SJCRH30 (cell line): ENCODE measurements around the gene CRAMP1. TPM values are rescaled to one million over a fixed set of nuclear protein-coding genes. Genes with fewer than 3 reads are reported as not detected.

Experiments used
- DNase-seq, 2 experiments: peaks; one replicate each; pipeline ENCODE4 v3.0.0-alpha.2; 2015 to 2020
- H3K27ac ChIP-seq: fragments of 250-450 bp; sonication (Bioruptor Pico); 2 replicates; pipeline ENCODE4 v1.5.1; 2020; ENCODE audit warnings: mild to moderate bottlenecking, moderate library complexity
- H3K27me3 ChIP-seq: fragments of 250-450 bp; sonication (Bioruptor Pico); 2 replicates; pipeline ENCODE4 v1.5.1; 2020; ENCODE audit warnings: mild to moderate bottlenecking, moderate library complexity
- H3K36me3 ChIP-seq: fragments of 250-450 bp; sonication (Bioruptor Pico); 2 replicates; pipeline ENCODE4 v1.5.1; 2020; ENCODE audit warnings: mild to moderate bottlenecking, moderate library complexity
- H3K4me1 ChIP-seq: fragments of 250-450 bp; sonication (Bioruptor Pico); 2 replicates; pipeline ENCODE4 v1.5.1; 2020; ENCODE audit warnings: mild to moderate bottlenecking, moderate library complexity
- H3K4me3 ChIP-seq: fragments of 250-450 bp; sonication (Bioruptor Pico); 2 replicates; pipeline ENCODE4 v1.5.1; 2020; ENCODE audit warnings: mild to moderate bottlenecking, moderate library complexity
- H3K9me3 ChIP-seq: fragments of 250-450 bp; sonication (Bioruptor Pico); replicated peaks from 2 replicates; pipeline ENCODE4 v1.5.1; 2020; ENCODE audit warnings: mild to moderate bottlenecking, moderate library complexity
- total RNA-seq: library from RNA; depleted of rRNA; stranded (reverse); fragments of >200 nt; shearing (Covaris generic); gene quantifications from 2 replicates; pipeline ENCODE4 v1.2.3, GENCODE V29; 2014

Gene CRAMP1
- total RNA-seq, 1 experiment from 2014 or later = 12.6 TPM

- Histone ChIP-seq H3K27ac (no peak overlapping the region), H3K27me3 (no peaks in the 10 kb centered on the region), H3K36me3 (peaks cover 8% of the 10 kb centered on the region), H3K4me1 (peaks cover under 1% of the 10 kb centered on the region; the same call in 1 of the 2 replicates), H3K4me3 (no peak overlapping the region), H3K9me3 (no peaks in the 10 kb centered on the region)
- DNase-seq = no peak
These were observed 39.2 kb downstream of the CRAMP1 start for GRCh38 chr16:1651094-1651973.

GRCh38 chr16:1651974-1652312 lies 39.8 kb downstream of the CRAMP1 start:
- Histone ChIP-seq H3K36me3 (peaks cover 8% of the 10 kb centered on the region), H3K9me3 (no peaks in the 10 kb centered on the region), H3K27ac (no peak overlapping the region), H3K4me3 (no peak overlapping the region), H3K4me1 (no peaks in the 10 kb centered on the region), H3K27me3 (no peaks in the 10 kb centered on the region)
- no peak for DNase-seq

- Histone ChIP-seq H3K36me3 (peaks cover 8% of the 10 kb centered on the region), H3K4me1 (no peaks in the 10 kb centered on the region), H3K27ac (no peak overlapping the region), H3K27me3 (no peaks in the 10 kb centered on the region), H3K9me3 (no peaks in the 10 kb centered on the region), H3K4me3 (no peak overlapping the region)
- DNase-seq = no peak
These were observed 40.9 kb downstream of the CRAMP1 start for GRCh38 chr16:1653023-1653422.

- H3K4me1 ChIP-seq = no peaks in the 10 kb centered on the region
- H3K36me3 ChIP-seq = peaks cover 8% of the 10 kb centered on the region
- H3K27me3 ChIP-seq = no peaks in the 10 kb centered on the region
- H3K27ac ChIP-seq = no peak overlapping the region
- H3K4me3 ChIP-seq = no peak overlapping the region
- no peak for DNase-seq
- no peaks in the 10 kb centered on the region for H3K9me3 ChIP-seq
These were observed 42.5 kb downstream of the CRAMP1 start for GRCh38 chr16:1654505-1655268.

GRCh38 chr16:1655269-1655807 lies 43.2 kb downstream of the CRAMP1 start:
- no peaks in the 10 kb centered on the region for H3K9me3 ChIP-seq
- DNase-seq = no peak
- H3K27ac ChIP-seq = no peak overlapping the region
- H3K4me3 ChIP-seq = no peak overlapping the region
- peaks cover 8% of the 10 kb centered on the region for H3K36me3 ChIP-seq
- no peaks in the 10 kb centered on the region for H3K27me3 ChIP-seq
- no peaks in the 10 kb centered on the region for H3K4me1 ChIP-seq

GRCh38 chr16:1655909-1656807 lies 44.0 kb downstream of the CRAMP1 start:
- Histone ChIP-seq H3K27ac (no peak overlapping the region), H3K4me3 (no peak overlapping the region), H3K4me1 (no peaks in the 10 kb centered on the region), H3K27me3 (no peaks in the 10 kb centered on the region), H3K9me3 (no peaks in the 10 kb centered on the region), H3K36me3 (peaks cover 8% of the 10 kb centered on the region)
- DNase-seq = no peak

- DNase-seq = no peak
- Histone ChIP-seq H3K27me3 (no peaks in the 10 kb centered on the region), H3K9me3 (no peaks in the 10 kb centered on the region), H3K4me3 (no peak overlapping the region), H3K27ac (no peak overlapping the region), H3K36me3 (peaks cover 7% of the 10 kb centered on the region), H3K4me1 (no peaks in the 10 kb centered on the region)
These were observed 44.9 kb downstream of the CRAMP1 start for GRCh38 chr16:1656808-1657617.

- no peaks in the 10 kb centered on the region for H3K9me3 ChIP-seq
- no peak overlapping the region for H3K27ac ChIP-seq
- H3K27me3 ChIP-seq = no peaks in the 10 kb centered on the region
- DNase-seq = no peak
- H3K4me3 ChIP-seq = no peak overlapping the region
- no peaks in the 10 kb centered on the region for H3K4me1 ChIP-seq
- H3K36me3 ChIP-seq = peaks cover 6% of the 10 kb centered on the region
These were observed 45.7 kb downstream of the CRAMP1 start for GRCh38 chr16:1657841-1658240.

- Histone ChIP-seq H3K9me3 (no peaks in the 10 kb centered on the region), H3K36me3 (peaks cover 11% of the 10 kb centered on the region), H3K4me3 (no peak overlapping the region), H3K4me1 (no peaks in the 10 kb centered on the region), H3K27ac (no peak overlapping the region), H3K27me3 (no peaks in the 10 kb centered on the region)
- no peak for DNase-seq
These were observed 46.9 kb downstream of the CRAMP1 start for GRCh38 chr16:1659031-1659430.

- peaks cover 11% of the 10 kb centered on the region; the same call in 1 of the 2 replicates for H3K36me3 ChIP-seq
- H3K4me1 ChIP-seq = no peaks in the 10 kb centered on the region
- no peak overlapping the region for H3K27ac ChIP-seq
- H3K4me3 ChIP-seq = no peak overlapping the region
- no peaks in the 10 kb centered on the region for H3K27me3 ChIP-seq
- H3K9me3 ChIP-seq = no peaks in the 10 kb centered on the region
- no peak for DNase-seq
These were observed 49.7 kb downstream of the CRAMP1 start for GRCh38 chr16:1661826-1662225.

GRCh38 chr16:1662543-1662942 lies 50.4 kb downstream of the CRAMP1 start:
- Histone ChIP-seq H3K27ac (no peak overlapping the region), H3K36me3 (peaks cover 11% of the 10 kb centered on the region; the same call in 1 of the 2 replicates), H3K4me1 (no peaks in the 10 kb centered on the region), H3K4me3 (no peak overlapping the region), H3K9me3 (no peaks in the 10 kb centered on the region), H3K27me3 (no peaks in the 10 kb centered on the region)
- no peak for DNase-seq

- H3K36me3 ChIP-seq = peaks cover 10% of the 10 kb centered on the region; the same call in 1 of the 2 replicates
- DNase-seq = no peak
- H3K4me3 ChIP-seq = no peak overlapping the region
- no peaks in the 10 kb centered on the region for H3K9me3 ChIP-seq
- H3K27ac ChIP-seq = no peak overlapping the region
- no peaks in the 10 kb centered on the region for H3K27me3 ChIP-seq
- no peaks in the 10 kb centered on the region for H3K4me1 ChIP-seq
These were observed 53.7 kb downstream of the CRAMP1 start for GRCh38 chr16:1665829-1666228.

- no peak for DNase-seq
- Histone ChIP-seq H3K27me3 (no peaks in the 10 kb centered on the region), H3K36me3 (peaks cover 10% of the 10 kb centered on the region; the same call in 1 of the 2 replicates), H3K9me3 (no peaks in the 10 kb centered on the region), H3K27ac (no peak overlapping the region), H3K4me1 (no peaks in the 10 kb centered on the region), H3K4me3 (no peak overlapping the region)
These were observed 54.2 kb downstream of the CRAMP1 start for GRCh38 chr16:1666316-1666715.

- Histone ChIP-seq H3K9me3 (no peaks in the 10 kb centered on the region), H3K27ac (no peak overlapping the region), H3K27me3 (no peaks in the 10 kb centered on the region), H3K36me3 (peaks cover 16% of the 10 kb centered on the region; the same call in 1 of the 2 replicates), H3K4me1 (no peaks in the 10 kb centered on the region), H3K4me3 (no peak overlapping the region)
- no peak for DNase-seq
These were observed 55.1 kb downstream of the CRAMP1 start for GRCh38 chr16:1667271-1667670.
